H9 (cell line): ENCODE results near the gene UGT1A6. TPM values are rescaled to one million over a fixed set of nuclear protein-coding genes. Genes with fewer than 3 reads are reported as not detected.

Source experiments
- DNase-seq: peaks from one replicate; pipeline ENCODE4 v3.0.0-alpha.2; 2017
- H2AFZ ChIP-seq: one replicate; pipeline ENCODE4 v1.6.1; 2013; ENCODE audit warnings: mild to moderate bottlenecking, low read length, control low read depth, moderate library complexity
- H2AK5ac ChIP-seq: 2 replicates; pipeline ENCODE4 v1.6.1; 2013; ENCODE audit warnings: low read length, control low read depth, mixed read lengths; ENCODE audit not compliant: insufficient read length
- H2BK120ac ChIP-seq: one replicate; pipeline ENCODE4 v1.6.1; 2013; ENCODE audit warnings: low read depth, mild to moderate bottlenecking, low read length, control low read depth, inconsistent platforms; ENCODE audit not compliant: poor library complexity, severe bottlenecking
- H2BK12ac ChIP-seq: 2 replicates; pipeline ENCODE4 v1.6.1; 2013; ENCODE audit warnings: low read length, control low read depth, mixed read lengths, low read depth; ENCODE audit not compliant: insufficient read length
- H2BK15ac ChIP-seq: 2 replicates; pipeline ENCODE4 v1.6.1; 2013; ENCODE audit warnings: low read depth, low read length, control low read depth
- H2BK20ac ChIP-seq: one replicate; pipeline ENCODE4 v1.6.1; 2013; ENCODE audit warnings: low read depth, mild to moderate bottlenecking, low read length, control low read depth, inconsistent platforms; ENCODE audit not compliant: poor library complexity, severe bottlenecking
- H2BK5ac ChIP-seq: 2 replicates; pipeline ENCODE4 v1.6.1; 2013; ENCODE audit warnings: low read length, control low read depth, mixed read lengths; ENCODE audit not compliant: insufficient read length
- H3K14ac ChIP-seq: 2 replicates; pipeline ENCODE4 v1.6.1; 2013; ENCODE audit warnings: low read length, control low read depth; ENCODE audit not compliant: insufficient read depth
- H3K18ac ChIP-seq: 2 replicates; pipeline ENCODE4 v1.6.1; 2013; ENCODE audit warnings: low read depth, mild to moderate bottlenecking, mixed read lengths, low read length, control low read depth; ENCODE audit not compliant: insufficient read length
- H3K23ac ChIP-seq: 2 replicates; pipeline ENCODE4 v1.6.1; 2013; ENCODE audit warnings: low read length, control low read depth, mixed read lengths, low read depth; ENCODE audit not compliant: insufficient read length
- H3K23me2 ChIP-seq: 2 replicates; pipeline ENCODE4 v1.6.1; 2013; ENCODE audit warnings: low read depth, mild to moderate bottlenecking, mixed read lengths, low read length, control low read depth; ENCODE audit not compliant: insufficient read length, poor library complexity, severe bottlenecking
- H3K27ac ChIP-seq: 2 replicates; pipeline ENCODE4 v1.5.1; 2013; ENCODE audit warnings: low read length, control low read depth, mixed read lengths, low read depth; ENCODE audit not compliant: insufficient read length
- H3K27me3 ChIP-seq: 2 replicates; pipeline ENCODE4 v1.6.1; 2013; ENCODE audit warnings: low read length, control low read depth, inconsistent platforms; ENCODE audit not compliant: insufficient read depth
- H3K4ac ChIP-seq: 2 replicates; pipeline ENCODE4 v1.6.1; 2013; ENCODE audit warnings: low read depth, mild to moderate bottlenecking, control low read depth, inconsistent platforms, low read length, moderate library complexity
- H3K4me1 ChIP-seq: 2 replicates; pipeline ENCODE4 v1.6.1; 2013; ENCODE audit warnings: low read length, control low read depth, inconsistent platforms; ENCODE audit not compliant: insufficient read depth
- H3K4me2 ChIP-seq: 2 replicates; pipeline ENCODE4 v1.6.1; 2013; ENCODE audit warnings: low read length, control low read depth, mixed read lengths; ENCODE audit not compliant: insufficient read length, insufficient read depth
- H3K56ac ChIP-seq: 2 replicates; pipeline ENCODE4 v1.6.1; 2013; ENCODE audit warnings: low read depth, mild to moderate bottlenecking, mixed read lengths, low read length, control low read depth; ENCODE audit not compliant: insufficient read length
- H3K79me1 ChIP-seq: 2 replicates; pipeline ENCODE4 v1.6.1; 2013; ENCODE audit warnings: low read depth, mild to moderate bottlenecking, moderate library complexity, low read length, control low read depth, inconsistent platforms; ENCODE audit not compliant: insufficient read depth, poor library complexity, severe bottlenecking
- H3K79me2 ChIP-seq: 2 replicates; pipeline ENCODE4 v1.6.1; 2013; ENCODE audit warnings: low read length, control low read depth, inconsistent platforms; ENCODE audit not compliant: insufficient read depth
- H3K9ac ChIP-seq: 2 replicates; pipeline ENCODE4 v1.6.1; 2013; ENCODE audit warnings: low read length, control low read depth, mixed read lengths; ENCODE audit not compliant: insufficient read length; ENCODE audit errors: extremely low read depth
- H3K9me3 ChIP-seq: one replicate; pipeline ENCODE4 v1.6.1; 2013; ENCODE audit warnings: low read depth, low read length, inconsistent platforms; ENCODE audit not compliant: control insufficient read depth
- H3T11ph ChIP-seq: one replicate; pipeline ENCODE4 v1.6.1; 2013; ENCODE audit warnings: mild to moderate bottlenecking, low read length, control low read depth, inconsistent platforms
- H4K20me1 ChIP-seq: one replicate; pipeline ENCODE4 v1.6.1; 2013; ENCODE audit not compliant: control insufficient read depth, insufficient read length, insufficient read depth
- H4K5ac ChIP-seq: 2 replicates; pipeline ENCODE4 v1.6.1; 2013; ENCODE audit warnings: low read depth, mild to moderate bottlenecking, mixed read lengths, low read length, control low read depth; ENCODE audit not compliant: insufficient read length
- H4K8ac ChIP-seq: replicated peaks from 2 replicates; pipeline ENCODE4 v1.6.1; 2013; ENCODE audit warnings: low read length, control low read depth, mixed read lengths, low read depth; ENCODE audit not compliant: insufficient read length
- H4K91ac ChIP-seq: 2 replicates; pipeline ENCODE4 v1.6.1; 2013; ENCODE audit warnings: low read depth, mild to moderate bottlenecking, moderate library complexity, mixed read lengths, low read length, control low read depth; ENCODE audit not compliant: insufficient read length
- H3K27ac Mint-ChIP-seq, 3 experiments: 2 replicates in 2 of 3; 3 replicates in 1 of 3; pipeline ENCODE4 v1.8.0; 2020 to 2021; ENCODE audit warnings: mixed read lengths in 3 of 3, mild to moderate bottlenecking in 1 of 3, moderate library complexity in 1 of 3
- H3K27me3 Mint-ChIP-seq: 2 replicates; pipeline ENCODE4 v1.8.0; 2021; ENCODE audit warnings: low read depth, mild to moderate bottlenecking, moderate library complexity, mixed read lengths
- H3K36me3 Mint-ChIP-seq, 3 experiments: 2 replicates in 2 of 3; 3 replicates in 1 of 3; pipeline ENCODE4 v1.8.0; 2020 to 2021; ENCODE audit warnings: low read depth in 3 of 3, mixed read lengths in 3 of 3; ENCODE audit not compliant: insufficient read depth in 1 of 3
- H3K4me1 Mint-ChIP-seq, 2 experiments: 2 replicates each; pipeline ENCODE4 v1.8.0; 2020; ENCODE audit warnings: mixed read lengths in 2 of 2
- H3K4me3 Mint-ChIP-seq, 2 experiments: 2 replicates in 1 of 2; 3 replicates in 1 of 2; pipeline ENCODE4 v1.8.0; 2020 to 2021; ENCODE audit warnings: mild to moderate bottlenecking in 2 of 2, mixed read lengths in 2 of 2, moderate library complexity in 1 of 2
- H3K9me3 Mint-ChIP-seq, 2 experiments: 2 replicates in 1 of 2; 3 replicates in 1 of 2; pipeline ENCODE4 v1.8.0; 2020; ENCODE audit warnings: mild to moderate bottlenecking in 2 of 2, mixed read lengths in 2 of 2, moderate library complexity in 1 of 2
- WGBS: extraction: QIAGEN DNeasy Blood & Tissue Kit; methylation state at CpG from one replicate; pipeline ENCODE4 v1.1.7; 2013; ENCODE audit warnings: missing lambda C conversion rate, low lambda C conversion rate, mixed read lengths; ENCODE audit not compliant: insufficient read length; ENCODE audit errors: extremely low coverage; 5-methylcytosine and 5-hydroxymethylcytosine counted together
- total RNA-seq: library from RNA; stranded (reverse); gene quantifications from 2 replicates; pipeline ENCODE4 v1.2.1, GENCODE V29; 2021
- TF ChIP-seq, protein P1 (sequence below): fragments of 200-600 bp; sonication (generic); conservative IDR thresholded peaks from 3 replicates; pipeline ENCODE4 v1.8.0; 2021; ENCODE audit warnings: antibody characterized with exemption, mild to moderate bottlenecking

Gene UGT1A6
- total RNA-seq, 1 experiment from 2014 or later = not detected

GRCh38 chr2:233668605-233669260 lies 24.0 kb upstream of the UGT1A6 start:
- H3K4me1 Mint-ChIP-seq = no peaks in the 10 kb centered on the region
- WGBS = no CpG with 5 or more reads among the region's 4 CpGs
- no peak overlapping the region for H3K27ac Mint-ChIP-seq
- no peak overlapping the region for H2BK12ac ChIP-seq
- no peak overlapping the region for H3K4me3 Mint-ChIP-seq
- H3K4ac ChIP-seq = no peak overlapping the region
- H2BK15ac ChIP-seq = no peak overlapping the region
- H4K5ac ChIP-seq = no peak overlapping the region
- H3K27me3 Mint-ChIP-seq = peaks cover 13% of the 10 kb centered on the region
- DNase-seq = no peak
- H2BK120ac ChIP-seq = no peak overlapping the region
- H2AFZ ChIP-seq = no peak overlapping the region
- H3K79me1 ChIP-seq = no peaks in the 10 kb centered on the region
- H3K23ac ChIP-seq = no peak overlapping the region
- no peak overlapping the region for H3K9ac ChIP-seq
- no peaks in the 10 kb centered on the region for H3K4me1 ChIP-seq
- H3K36me3 Mint-ChIP-seq = no peaks in the 10 kb centered on the region
- H3K9me3 Mint-ChIP-seq = peaks cover under 1 to 8% of the 10 kb centered on the region in 2 experiments; a peak in 3 of 5 replicates
- H3K27ac ChIP-seq = no peak overlapping the region
- H3K27me3 ChIP-seq = no peaks in the 10 kb centered on the region
- no peak overlapping the region for H4K8ac ChIP-seq
- H3K79me2 ChIP-seq = no peaks in the 10 kb centered on the region
- no peak overlapping the region for H3K4me2 ChIP-seq
- no peak overlapping the region for H3K18ac ChIP-seq
- no peak overlapping the region for H2BK20ac ChIP-seq
- H3K14ac ChIP-seq = no peak overlapping the region
- no peak overlapping the region for H4K91ac ChIP-seq
- no peaks in the 10 kb centered on the region for H3K23me2 ChIP-seq
- no peak overlapping the region for H2AK5ac ChIP-seq
- H2BK5ac ChIP-seq = no peak overlapping the region
- no peaks in the 10 kb centered on the region for H4K20me1 ChIP-seq
- no peaks in the 10 kb centered on the region for H3K9me3 ChIP-seq
- no peak overlapping the region for H3K56ac ChIP-seq
- TF ChIP-seq, protein P1, sequence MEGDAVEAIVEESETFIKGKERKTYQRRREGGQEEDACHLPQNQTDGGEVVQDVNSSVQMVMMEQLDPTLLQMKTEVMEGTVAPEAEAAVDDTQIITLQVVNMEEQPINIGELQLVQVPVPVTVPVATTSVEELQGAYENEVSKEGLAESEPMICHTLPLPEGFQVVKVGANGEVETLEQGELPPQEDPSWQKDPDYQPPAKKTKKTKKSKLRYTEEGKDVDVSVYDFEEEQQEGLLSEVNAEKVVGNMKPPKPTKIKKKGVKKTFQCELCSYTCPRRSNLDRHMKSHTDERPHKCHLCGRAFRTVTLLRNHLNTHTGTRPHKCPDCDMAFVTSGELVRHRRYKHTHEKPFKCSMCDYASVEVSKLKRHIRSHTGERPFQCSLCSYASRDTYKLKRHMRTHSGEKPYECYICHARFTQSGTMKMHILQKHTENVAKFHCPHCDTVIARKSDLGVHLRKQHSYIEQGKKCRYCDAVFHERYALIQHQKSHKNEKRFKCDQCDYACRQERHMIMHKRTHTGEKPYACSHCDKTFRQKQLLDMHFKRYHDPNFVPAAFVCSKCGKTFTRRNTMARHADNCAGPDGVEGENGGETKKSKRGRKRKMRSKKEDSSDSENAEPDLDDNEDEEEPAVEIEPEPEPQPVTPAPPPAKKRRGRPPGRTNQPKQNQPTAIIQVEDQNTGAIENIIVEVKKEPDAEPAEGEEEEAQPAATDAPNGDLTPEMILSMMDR = no peak
- H3T11ph ChIP-seq = no peak overlapping the region
